HG03135 (cell line): ENCODE results near the gene GLIPR1L1.

ENCODE experiments used
- ATAC-seq: cut with Tn5 transposase; IDR thresholded peaks from one replicate; pipeline ENCODE4 v1.9.1; 2021; ENCODE audit warnings: mild to moderate bottlenecking, moderate library complexity; ENCODE audit not compliant: unreplicated experiment

GLIPR1L1 gene

DNA sequence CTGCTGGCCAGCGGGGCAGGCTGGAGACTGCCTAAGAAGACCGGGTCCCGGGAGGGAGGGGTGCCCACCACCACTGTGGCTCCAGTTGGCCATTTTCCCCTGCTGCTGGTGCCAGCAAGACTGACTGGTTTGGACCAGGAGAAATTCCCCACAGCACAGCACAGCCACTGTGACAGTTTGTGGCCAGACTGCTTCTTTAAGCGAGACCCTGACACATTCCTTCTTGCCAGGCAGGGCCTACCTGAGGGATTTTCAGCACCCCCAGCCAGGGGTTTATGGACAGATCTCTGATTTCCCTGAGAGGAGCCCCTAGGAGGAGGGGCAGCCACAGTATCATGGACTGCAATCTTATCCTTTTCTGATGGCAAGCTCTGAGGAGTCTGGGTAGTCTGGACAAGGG lies 15.5 kb downstream of the GLIPR1L1 start:
- ATAC-seq = no peak

GRCh38 chr12:75350413-75350812 lies 15.9 kb downstream of the GLIPR1L1 start:
- no peak for ATAC-seq

DNA sequence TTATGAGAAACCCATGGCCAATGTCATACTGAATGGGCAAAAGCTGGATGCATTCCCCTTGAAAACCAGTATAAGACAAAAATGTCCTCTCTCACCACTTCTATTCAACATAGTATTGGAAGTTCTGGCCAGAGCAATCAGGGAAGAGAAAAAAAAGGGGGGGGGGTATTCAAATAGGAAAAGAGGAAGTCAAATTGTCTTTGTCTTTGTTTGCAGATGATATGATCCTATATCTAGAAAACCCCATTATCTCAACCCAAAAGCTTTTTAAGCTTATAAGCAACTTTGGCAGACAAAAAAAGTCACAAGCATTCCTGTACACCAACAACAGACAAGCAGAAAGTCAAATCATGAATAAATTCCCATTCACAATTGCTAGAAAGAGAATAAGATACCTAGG lies 19.5 kb downstream of the GLIPR1L1 start:
- ATAC-seq = no peak

DNA sequence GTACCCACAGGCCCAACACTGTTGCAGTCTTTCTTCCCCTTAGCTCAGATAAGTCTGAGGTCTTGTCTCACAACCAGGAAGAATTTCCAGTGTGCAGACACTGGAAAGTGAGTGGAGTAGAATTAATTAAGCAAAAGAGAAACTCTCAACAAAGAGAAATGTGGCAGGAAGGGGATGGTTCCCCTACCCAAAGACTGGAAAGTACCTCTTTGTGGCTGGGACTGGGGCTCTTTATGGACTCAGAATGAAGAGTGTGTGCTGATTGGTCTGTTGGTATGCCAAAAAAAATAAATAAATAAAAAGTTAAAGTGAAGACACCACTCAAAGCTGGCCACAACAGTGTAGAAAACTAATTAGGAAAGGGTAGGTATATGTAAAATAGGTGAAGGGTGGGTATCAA lies 26.4 kb downstream of the GLIPR1L1 start:
- ATAC-seq = no peak

DNA sequence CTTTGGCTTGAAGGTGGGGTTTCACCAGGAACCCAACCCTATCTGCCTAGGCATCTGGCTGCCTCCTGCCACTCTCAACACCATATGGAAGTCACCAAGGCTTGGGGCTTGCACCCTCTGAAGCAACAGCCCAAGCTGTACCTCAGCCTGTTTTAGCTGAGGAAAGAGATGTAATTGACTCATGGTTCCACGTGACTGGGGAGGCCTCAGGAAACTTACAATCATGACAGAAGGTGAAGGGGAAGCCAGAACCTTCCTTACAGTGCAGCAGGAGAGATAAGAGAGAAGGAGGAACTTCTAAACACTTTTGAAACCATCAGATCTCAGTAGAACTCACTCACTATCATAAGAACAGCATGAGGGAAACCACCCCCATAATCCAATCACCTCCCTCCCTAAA lies 26.9 kb downstream of the GLIPR1L1 start:
- ATAC-seq = no peak

DNA sequence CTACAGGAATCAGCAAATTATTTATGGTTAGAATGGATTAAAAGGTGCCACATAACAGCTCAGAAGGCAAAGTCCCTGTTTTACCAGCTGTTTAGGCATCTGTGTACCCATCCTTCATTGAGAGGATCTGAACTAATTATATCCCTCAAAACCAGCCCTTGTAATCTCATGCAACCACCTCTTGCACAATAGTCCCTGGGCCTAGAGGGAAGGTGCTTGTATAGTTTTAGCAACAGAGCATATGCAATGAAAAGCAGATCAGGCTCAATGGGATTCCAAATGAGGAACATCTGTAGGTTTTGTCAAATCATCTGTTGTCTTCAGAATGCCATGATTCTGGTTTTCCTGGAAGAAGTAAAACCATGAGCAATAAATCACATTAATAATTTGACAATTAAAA lies 30.4 kb downstream of the GLIPR1L1 start:
- no peak for ATAC-seq

- ATAC-seq = no peak
Measured at GRCh38 chr12:75366629-75367028, 32.2 kb downstream of the GLIPR1L1 start.

DNA sequence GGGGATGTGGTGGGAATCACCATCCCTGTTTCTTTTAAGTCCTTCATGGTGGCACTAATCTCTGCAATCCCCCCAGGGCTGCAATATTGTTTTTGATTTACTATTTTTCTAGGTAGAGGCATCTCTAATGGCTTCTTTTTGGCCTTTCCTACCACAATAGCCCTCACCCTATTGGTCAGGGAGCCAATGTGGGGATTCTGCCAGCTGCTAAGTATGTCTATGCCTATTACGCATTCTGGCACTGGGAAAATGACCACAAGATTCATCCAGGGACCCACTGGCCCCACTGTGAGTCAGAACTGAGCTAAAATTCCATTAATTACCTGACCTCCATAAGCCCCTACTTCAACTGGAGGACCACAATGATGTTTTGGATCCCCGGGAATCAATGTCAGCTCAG lies 40.5 kb downstream of the GLIPR1L1 start:
- ATAC-seq = no peak

DNA sequence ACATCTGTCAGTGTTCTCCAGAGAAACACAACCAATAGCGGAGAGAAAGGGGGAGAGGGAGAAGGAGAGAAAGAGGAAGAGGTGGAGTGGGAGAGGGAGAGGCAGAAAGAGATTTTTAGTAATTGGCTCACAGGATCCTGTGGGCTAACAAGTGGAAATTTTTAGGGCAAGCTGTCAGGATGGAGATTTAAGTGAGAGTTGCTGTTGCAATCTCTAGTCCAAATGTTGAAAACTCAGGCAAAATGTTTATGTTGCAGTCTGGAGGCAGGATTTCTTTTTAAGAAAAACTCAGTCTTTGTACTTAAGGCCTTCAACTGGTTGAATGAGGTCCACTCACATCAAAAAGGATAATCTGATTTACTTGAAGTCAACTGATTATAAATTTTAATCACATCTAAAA lies 43.9 kb downstream of the GLIPR1L1 start:
- no peak for ATAC-seq

DNA sequence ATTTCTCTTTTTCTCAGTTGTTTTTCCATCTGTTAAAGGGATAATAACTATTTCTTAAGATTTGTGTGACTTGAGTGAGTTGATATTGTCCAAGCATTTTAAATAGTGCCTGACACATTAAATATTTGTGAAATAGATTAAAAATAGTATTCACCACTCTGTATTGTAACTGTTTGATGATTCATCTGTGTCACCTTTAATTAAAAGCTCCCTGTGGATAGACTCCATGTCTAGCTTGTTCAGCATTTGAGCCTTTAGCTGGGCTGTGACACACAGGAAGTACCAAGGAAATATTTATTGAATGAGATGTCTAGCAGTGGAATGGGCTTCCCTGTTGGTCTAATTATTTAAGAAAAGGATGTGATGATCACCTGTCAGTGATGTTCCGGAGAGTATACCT lies 54.6 kb downstream of the GLIPR1L1 start:
- ATAC-seq = no peak

DNA sequence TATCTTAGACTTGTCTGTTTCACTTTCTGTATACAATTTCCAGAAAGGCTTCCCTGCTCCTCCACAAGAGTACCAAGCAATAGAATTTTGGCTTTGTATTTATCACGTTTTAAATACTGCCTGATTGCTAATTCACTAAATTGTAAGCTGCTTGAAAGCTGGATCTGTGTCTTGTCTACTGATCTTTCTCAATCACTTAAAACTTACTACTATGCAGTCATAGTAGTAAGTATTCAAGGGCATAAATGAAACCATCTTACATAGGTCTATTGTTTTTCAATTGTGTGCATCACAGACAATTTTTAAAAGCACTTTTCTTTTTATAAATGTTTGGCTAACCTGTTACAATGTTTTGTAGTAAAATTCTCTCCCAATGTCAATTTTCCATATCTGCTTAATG lies 55.2 kb downstream of the GLIPR1L1 start:
- no peak for ATAC-seq

- ATAC-seq = no peak
Measured at GRCh38 chr12:75390156-75390898, 55.9 kb downstream of the GLIPR1L1 start.

- ATAC-seq = peak; percentile 99
Measured at GRCh38 chr12:75390899-75391538, 56.5 kb downstream of the GLIPR1L1 start, which contains the start of gene GLIPR1L2. GLIPR1L2 (plus strand) TSS chr12:75391089; CDS start chr12:75391117, 28 bp downstream.

DNA sequence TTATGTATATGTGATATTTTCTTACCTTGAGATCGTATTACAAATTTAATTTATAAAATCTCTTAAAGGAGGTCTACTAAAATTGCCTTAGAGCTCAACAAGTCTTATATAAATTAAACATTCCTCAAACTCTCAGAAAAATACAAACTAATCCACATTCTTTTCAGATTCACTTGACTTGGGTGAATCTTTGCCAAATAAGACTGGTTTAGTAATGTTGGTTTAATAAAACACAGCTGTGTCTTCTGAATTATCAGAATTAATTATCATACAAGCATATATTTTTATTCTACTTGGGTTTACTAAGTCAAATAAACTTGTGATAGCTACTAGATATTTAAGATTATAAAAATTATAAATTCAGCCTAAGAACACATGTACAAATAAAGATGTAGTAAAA lies 69.8 kb downstream of the GLIPR1L1 start:
- ATAC-seq = no peak

DNA sequence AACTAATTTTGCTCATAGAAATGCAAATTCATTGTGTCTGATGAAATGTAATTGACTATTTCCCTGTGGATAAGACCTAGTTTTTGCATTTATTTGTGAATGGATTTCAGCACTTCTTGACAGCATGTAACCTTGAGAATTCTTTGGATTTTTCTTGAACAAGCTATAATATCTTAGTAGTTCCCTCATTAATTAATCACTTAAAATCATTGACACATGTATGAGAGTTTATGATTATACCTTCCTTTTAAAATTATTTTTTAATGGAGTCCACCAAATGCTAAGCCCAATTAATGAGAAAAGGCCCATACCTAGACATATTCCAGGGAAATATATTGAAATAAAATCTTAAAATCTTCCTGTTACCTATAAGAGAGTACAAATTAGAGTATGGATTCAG lies 73.2 kb downstream of the GLIPR1L1 start:
- ATAC-seq = no peak

DNA sequence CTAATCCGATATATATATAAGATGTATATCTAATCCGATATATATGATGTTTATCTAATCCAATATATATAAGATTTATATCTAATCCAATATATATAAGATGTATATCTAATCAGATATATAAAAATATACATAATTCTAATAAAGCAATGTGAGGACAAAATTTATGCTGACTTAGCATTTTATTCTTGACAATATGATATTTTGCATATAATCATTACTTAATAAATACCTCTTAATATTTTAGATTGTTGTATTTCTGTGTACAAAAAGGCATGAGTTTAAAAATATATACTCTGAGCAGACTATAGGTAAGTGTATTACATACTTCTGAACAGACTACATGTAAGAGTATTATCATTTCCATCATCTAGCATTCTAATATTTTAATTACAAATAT lies 75.4 kb downstream of the GLIPR1L1 start:
- ATAC-seq = no peak

DNA sequence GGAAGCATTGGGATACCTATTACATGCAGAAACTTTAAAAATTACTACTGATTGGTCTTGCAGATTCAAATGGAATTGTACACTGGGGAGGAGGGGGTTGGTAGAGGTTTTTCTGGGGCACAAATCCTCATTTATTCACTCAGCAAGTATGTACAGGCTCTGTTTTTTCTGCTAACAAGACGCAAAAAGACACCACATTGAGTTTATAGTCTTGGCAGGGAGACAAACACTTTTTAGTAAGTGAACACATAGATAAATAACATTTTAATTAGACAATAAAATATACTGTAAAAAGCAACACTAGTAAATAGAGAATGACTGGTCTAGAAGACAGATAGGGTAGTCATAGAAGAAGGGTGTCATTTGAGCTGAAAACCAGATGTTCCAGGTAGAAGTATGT lies 80.2 kb downstream of the GLIPR1L1 start:
- ATAC-seq = no peak

- ATAC-seq = no peak
Measured at GRCh38 chr12:75419841-75420240, 85.4 kb downstream of the GLIPR1L1 start.
